ENCODE data around the gene STPG3. TPM values are rescaled to one million over a fixed set of nuclear protein-coding genes. Genes with fewer than 3 reads are reported as not detected.
A peak's percentile ranks its signal among the peaks of the same experiment; 100 is the strongest.

STPG3 gene
- total and polyA plus RNA-seq, 2 of the 13 experiments (the other 11 are each of a cell fraction or from before 2014, with no cell fraction given), result not detected

DNA sequence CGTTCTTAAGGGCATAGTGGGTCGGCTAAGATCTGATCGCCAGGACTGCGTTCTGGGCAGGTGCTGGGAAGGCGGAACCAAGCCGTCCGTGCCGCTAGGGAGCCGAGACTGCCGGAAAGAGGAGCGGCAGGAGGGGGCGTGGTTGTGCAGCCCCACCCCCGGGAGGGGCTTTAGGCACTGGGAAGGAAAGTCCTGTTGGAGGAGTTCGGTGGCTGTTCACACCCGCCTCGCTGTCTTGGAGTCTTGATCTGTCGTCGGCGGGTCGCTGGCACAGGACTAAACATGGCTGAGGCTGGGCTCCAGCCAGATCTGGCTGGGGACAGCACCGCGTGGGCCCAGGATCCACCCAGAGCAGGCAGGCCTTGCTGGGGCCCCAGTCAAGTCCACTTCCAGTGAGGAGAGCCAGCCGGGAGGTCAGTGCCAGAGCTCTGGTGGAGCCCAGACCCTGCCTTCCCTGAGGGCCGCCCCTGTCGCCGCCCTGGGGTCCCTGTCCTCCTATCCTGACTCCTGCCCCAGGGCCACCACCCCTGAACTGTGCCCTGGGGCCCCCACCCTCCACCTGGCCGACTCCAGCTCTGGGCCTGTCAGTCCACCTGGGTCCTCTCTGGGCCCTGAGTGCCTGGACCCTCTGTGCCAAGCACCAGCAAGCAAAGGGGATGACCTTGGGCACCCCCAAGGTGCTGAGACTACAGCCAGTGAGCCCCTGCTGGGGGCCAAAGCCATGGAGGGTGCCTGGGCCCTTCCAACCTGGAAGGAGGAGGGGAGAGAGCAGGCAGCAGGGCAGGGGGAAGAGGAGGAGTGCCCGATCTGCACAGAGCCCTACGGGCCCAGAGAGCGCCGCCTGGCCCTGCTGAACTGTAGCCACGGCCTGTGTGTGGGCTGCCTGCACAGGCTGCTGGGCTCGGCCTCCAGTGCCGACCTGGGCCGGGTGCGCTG lies 33.5 kb upstream of the STPG3 start (continued):
- TF ChIP-seq, protein P1, sequence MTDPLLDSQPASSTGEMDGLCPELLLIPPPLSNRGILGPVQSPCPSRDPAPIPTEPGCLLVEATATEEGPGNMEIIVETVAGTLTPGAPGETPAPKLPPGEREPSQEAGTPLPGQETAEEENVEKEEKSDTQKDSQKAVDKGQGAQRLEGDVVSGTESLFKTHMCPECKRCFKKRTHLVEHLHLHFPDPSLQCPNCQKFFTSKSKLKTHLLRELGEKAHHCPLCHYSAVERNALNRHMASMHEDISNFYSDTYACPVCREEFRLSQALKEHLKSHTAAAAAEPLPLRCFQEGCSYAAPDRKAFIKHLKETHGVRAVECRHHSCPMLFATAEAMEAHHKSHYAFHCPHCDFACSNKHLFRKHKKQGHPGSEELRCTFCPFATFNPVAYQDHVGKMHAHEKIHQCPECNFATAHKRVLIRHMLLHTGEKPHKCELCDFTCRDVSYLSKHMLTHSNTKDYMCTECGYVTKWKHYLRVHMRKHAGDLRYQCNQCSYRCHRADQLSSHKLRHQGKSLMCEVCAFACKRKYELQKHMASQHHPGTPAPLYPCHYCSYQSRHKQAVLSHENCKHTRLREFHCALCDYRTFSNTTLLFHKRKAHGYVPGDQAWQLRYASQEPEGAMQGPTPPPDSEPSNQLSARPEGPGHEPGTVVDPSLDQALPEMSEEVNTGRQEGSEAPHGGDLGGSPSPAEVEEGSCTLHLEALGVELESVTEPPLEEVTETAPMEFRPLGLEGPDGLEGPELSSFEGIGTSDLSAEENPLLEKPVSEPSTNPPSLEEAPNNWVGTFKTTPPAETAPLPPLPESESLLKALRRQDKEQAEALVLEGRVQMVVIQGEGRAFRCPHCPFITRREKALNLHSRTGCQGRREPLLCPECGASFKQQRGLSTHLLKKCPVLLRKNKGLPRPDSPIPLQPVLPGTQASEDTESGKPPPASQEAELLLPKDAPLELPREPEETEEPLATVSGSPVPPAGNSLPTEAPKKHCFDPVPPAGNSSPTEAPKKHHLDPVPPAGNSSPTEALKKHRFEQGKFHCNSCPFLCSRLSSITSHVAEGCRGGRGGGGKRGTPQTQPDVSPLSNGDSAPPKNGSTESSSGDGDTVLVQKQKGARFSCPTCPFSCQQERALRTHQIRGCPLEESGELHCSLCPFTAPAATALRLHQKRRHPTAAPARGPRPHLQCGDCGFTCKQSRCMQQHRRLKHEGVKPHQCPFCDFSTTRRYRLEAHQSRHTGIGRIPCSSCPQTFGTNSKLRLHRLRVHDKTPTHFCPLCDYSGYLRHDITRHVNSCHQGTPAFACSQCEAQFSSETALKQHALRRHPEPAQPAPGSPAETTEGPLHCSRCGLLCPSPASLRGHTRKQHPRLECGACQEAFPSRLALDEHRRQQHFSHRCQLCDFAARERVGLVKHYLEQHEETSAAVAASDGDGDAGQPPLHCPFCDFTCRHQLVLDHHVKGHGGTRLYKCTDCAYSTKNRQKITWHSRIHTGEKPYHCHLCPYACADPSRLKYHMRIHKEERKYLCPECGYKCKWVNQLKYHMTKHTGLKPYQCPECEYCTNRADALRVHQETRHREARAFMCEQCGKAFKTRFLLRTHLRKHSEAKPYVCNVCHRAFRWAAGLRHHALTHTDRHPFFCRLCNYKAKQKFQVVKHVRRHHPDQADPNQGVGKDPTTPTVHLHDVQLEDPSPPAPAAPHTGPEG (CRISPR knock-in tag; IDR thresholded peaks at IDR 0.05), result no peak; the same call in 1 of the 2 replicates
- TF ChIP-seq ZC3H4 (CRISPR knock-in tag; IDR thresholded peaks at IDR 0.05; ENCODE audit: borderline replicate concordance), result no peak
- TF ChIP-seq, protein P2, sequence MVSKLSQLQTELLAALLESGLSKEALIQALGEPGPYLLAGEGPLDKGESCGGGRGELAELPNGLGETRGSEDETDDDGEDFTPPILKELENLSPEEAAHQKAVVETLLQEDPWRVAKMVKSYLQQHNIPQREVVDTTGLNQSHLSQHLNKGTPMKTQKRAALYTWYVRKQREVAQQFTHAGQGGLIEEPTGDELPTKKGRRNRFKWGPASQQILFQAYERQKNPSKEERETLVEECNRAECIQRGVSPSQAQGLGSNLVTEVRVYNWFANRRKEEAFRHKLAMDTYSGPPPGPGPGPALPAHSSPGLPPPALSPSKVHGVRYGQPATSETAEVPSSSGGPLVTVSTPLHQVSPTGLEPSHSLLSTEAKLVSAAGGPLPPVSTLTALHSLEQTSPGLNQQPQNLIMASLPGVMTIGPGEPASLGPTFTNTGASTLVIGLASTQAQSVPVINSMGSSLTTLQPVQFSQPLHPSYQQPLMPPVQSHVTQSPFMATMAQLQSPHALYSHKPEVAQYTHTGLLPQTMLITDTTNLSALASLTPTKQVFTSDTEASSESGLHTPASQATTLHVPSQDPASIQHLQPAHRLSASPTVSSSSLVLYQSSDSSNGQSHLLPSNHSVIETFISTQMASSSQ (IDR thresholded peaks at IDR 0.05; ENCODE audit: low read depth), result no peak
- TF ChIP-seq, protein P2 (CRISPR knock-in tag; IDR thresholded peaks at IDR 0.05; ENCODE audit: borderline replicate concordance), result peak; percentile 17; the same call in 1 of the 2 replicates
- no peak for TF ChIP-seq PLRG1 (conservative IDR thresholded peaks at IDR 0.05)
- TF ChIP-seq, protein P3, sequence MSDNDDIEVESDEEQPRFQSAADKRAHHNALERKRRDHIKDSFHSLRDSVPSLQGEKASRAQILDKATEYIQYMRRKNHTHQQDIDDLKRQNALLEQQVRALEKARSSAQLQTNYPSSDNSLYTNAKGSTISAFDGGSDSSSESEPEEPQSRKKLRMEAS (IDR thresholded peaks at IDR 0.05), result no peak
- TF ChIP-seq WIZ (CRISPR knock-in tag; IDR thresholded peaks at IDR 0.05), result no peak
- no peak for TF ChIP-seq ZNF670 (CRISPR knock-in tag; IDR thresholded peaks at IDR 0.05; ENCODE audit: borderline replicate concordance)
- TF ChIP-seq, protein P4, sequence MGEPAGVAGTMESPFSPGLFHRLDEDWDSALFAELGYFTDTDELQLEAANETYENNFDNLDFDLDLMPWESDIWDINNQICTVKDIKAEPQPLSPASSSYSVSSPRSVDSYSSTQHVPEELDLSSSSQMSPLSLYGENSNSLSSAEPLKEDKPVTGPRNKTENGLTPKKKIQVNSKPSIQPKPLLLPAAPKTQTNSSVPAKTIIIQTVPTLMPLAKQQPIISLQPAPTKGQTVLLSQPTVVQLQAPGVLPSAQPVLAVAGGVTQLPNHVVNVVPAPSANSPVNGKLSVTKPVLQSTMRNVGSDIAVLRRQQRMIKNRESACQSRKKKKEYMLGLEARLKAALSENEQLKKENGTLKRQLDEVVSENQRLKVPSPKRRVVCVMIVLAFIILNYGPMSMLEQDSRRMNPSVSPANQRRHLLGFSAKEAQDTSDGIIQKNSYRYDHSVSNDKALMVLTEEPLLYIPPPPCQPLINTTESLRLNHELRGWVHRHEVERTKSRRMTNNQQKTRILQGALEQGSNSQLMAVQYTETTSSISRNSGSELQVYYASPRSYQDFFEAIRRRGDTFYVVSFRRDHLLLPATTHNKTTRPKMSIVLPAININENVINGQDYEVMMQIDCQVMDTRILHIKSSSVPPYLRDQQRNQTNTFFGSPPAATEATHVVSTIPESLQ (CRISPR knock-in tag; conservative IDR thresholded peaks at IDR 0.05), result no peak
- TF ChIP-seq ZNF451 (CRISPR knock-in tag; IDR thresholded peaks at IDR 0.05), result no peak; the same call in 1 of the 2 replicates
- no peak for TF ChIP-seq ZNF850 (CRISPR knock-in tag; conservative IDR thresholded peaks at IDR 0.05)
- TF ChIP-seq ZNF660 (CRISPR knock-in tag; IDR thresholded peaks at IDR 0.05; ENCODE audit: borderline replicate concordance, low read depth), result no peak
- TF ChIP-seq CCAR2 (optimal IDR thresholded peaks at IDR 0.05; ENCODE audit: low read depth, low read length), result no peak
- no peak for TF ChIP-seq STAG1 (CRISPR knock-in tag; IDR thresholded peaks at IDR 0.05)
- TF ChIP-seq PITX1 (CRISPR knock-in tag; IDR thresholded peaks at IDR 0.05), result peak; percentile 26; the same call in 1 of the 2 replicates

All from HepG2 (cell line).